ENCODE results near the gene CBX6.
A peak's percentile ranks its signal among the peaks of the same experiment; 100 is the strongest.

CBX6 gene

GRCh38 chr22:38869663-38870062 is 2.4 kb downstream of the CBX6 start:
- peak overlapping the region; percentile 78; the same call in 1 of the 2 replicates for H3K4me3 ChIP-seq (replicated peaks; ENCODE audit: low read depth, low read length)
- TF ChIP-seq CTCF (IDR thresholded peaks at IDR 0.05; ENCODE audit: low read depth, low read length, missing control alignments), result no peak
- DNase-seq (ENCODE audit: extremely low read depth, low read depth), result no peak

DNA sequence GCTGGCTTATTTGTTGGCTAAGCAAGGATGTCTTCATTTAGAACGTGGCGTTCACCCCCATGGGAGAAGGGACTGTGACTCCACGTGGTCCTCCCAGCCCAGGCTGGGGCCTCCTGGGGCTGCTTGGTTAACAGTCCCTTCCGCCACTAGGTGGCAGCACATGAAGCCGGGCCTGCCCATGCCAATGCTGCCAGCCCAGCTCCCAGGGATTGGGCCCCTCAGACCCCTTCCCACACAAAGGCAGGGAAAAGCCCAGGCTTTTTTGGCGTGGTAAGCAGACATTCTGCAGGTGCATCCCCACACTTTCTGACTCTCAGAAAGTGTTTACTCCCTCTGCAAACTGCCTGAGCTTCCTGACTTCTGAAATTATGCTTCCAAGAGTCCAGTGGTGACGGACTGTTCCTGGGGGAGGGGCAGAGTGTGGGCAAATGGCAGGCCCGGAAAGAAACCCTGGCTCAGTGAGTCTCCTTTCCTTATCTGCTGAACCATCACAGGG is 3.1 kb downstream of the CBX6 start:
- H3K4me3 ChIP-seq (replicated peaks; ENCODE audit: low read depth, low read length), result no peak overlapping the region
- no peak for DNase-seq (ENCODE audit: extremely low read depth, low read depth)
- peak; percentile 97 for TF ChIP-seq CTCF (IDR thresholded peaks at IDR 0.05; ENCODE audit: low read depth, low read length, missing control alignments)

- DNase-seq (ENCODE audit: extremely low read depth, low read depth), result no peak
- TF ChIP-seq CTCF (IDR thresholded peaks at IDR 0.05; ENCODE audit: low read depth, low read length, missing control alignments), result no peak
- H3K4me3 ChIP-seq (replicated peaks; ENCODE audit: low read depth, low read length), result no peak overlapping the region
Observed at GRCh38 chr22:38868286-38868721, 3.7 kb downstream of the CBX6 start.

- DNase-seq (ENCODE audit: extremely low read depth, low read depth), result no peak
- H3K4me3 ChIP-seq (replicated peaks; ENCODE audit: low read depth, low read length), result no peak overlapping the region
- no peak for TF ChIP-seq CTCF (IDR thresholded peaks at IDR 0.05; ENCODE audit: low read depth, low read length, missing control alignments)
Observed at GRCh38 chr22:38867471-38868285, 4.3 kb downstream of the CBX6 start.

DNA sequence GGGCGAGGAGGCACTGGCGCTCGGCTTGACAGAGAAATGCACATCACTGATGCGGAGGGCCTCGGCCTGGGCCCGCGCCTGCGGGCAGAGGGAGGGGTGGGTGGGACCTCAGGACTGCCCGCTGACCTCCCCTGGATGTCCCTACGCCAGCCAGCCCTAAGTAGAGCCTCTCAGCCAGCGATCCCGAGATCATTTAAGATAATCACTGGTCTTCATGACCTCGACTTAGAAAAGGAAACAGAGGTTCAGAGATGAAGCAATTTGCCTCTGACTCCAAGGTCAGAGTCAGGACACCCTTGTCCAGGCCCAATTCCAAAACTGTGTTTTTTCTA is 4.9 kb downstream of the CBX6 start:
- no peak for DNase-seq (ENCODE audit: extremely low read depth, low read depth)
- no peak overlapping the region for H3K4me3 ChIP-seq (replicated peaks; ENCODE audit: low read depth, low read length)
- TF ChIP-seq CTCF (IDR thresholded peaks at IDR 0.05; ENCODE audit: low read depth, low read length, missing control alignments), result no peak

DNA sequence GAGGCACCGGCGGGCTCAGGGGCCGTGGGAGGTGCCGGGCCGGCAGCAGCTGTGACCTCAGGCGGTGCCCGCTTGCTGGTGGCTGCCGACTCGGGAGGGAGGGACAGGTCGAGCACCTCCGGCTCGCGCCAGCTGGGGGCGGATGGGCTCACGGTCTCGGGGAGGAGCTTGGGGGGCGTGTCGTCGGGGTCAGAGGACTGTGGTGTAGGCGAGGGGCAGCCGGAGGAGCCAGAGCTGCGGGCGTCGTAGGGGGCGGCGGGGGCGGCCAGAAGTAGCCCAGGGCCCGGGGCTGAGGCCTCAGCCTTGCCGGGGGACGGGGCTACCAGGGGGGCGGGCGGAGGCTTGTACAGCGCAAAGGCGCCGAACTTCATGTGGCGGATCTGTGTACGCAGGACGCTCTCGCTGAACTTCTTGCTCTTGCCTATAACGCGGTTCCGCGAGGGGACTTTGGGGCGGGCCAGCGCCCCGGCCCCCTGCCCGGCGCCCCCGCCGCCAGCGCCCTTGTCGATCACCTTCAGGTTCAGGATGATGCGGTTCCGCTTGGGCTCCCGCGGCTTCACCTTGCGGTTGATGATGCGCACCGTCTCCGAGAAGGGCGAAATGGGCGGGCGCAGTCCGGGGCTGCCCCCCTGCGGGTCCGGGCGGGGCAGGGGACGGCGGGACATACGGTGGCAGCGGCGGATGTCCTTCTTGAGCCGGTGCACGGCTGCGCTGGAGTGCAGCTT is 5.5 kb downstream of the CBX6 start:
- H3K4me3 ChIP-seq (replicated peaks; ENCODE audit: low read depth, low read length), result no peak overlapping the region
- no peak for DNase-seq (ENCODE audit: extremely low read depth, low read depth)
- no peak for TF ChIP-seq CTCF (IDR thresholded peaks at IDR 0.05; ENCODE audit: low read depth, low read length, missing control alignments)

Measured in HFF-Myc (cell line).